NK-92 (cell line): Measurements from ENCODE around the gene VAV2.
"Not testable (repeated sequence)": the region's sequence is repeated elsewhere in the genome, so short reads cannot be mapped to it uniquely, and the experiment has no call there.

Experiments used
- DNase-seq: peaks from one replicate; lab custom pipeline; 2025; ENCODE audit not compliant: unreplicated experiment; lab: John Stamatoyannopoulos, UW

The VAV2 gene

DNA sequence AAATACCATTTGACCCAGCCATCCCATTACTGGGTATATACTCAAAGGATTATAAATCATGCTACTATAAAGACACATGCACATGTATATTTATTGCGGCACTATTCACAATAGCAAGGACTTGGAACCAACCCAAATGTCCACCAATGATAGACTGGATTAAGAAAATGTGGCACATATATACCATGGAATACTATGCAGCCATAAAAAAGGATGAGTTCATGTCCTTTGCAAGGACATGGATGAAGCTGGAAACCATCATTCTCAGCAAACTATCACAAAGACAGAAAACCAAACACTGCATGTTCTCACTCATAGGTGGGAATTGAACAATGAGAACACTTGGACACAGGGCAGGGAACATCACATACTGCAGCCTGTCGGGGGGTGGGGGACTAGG lies 68.5 kb downstream of the VAV2 start:
- DNase-seq: not testable (repeated sequence)

DNA sequence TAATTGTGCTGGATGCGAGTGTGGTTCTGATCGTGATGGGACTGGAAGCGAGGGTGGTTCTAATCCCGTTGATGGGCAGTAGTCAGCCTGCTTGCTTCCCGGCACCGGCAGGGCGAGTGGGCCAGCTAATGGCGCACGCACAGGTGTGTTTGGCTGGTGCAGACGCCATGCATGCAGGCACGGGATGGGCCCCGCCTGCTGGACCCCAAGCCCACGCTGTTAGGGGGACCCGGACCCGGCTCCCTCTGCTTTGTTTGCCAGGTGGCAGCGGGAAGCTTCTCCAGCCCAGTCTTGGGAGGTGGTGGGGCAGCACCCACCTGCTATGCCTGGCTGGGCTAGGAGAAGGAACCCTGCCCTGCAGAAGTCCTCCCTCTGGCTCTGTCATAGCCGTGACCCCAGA lies 70.3 kb downstream of the VAV2 start:
- no peak for DNase-seq

DNA sequence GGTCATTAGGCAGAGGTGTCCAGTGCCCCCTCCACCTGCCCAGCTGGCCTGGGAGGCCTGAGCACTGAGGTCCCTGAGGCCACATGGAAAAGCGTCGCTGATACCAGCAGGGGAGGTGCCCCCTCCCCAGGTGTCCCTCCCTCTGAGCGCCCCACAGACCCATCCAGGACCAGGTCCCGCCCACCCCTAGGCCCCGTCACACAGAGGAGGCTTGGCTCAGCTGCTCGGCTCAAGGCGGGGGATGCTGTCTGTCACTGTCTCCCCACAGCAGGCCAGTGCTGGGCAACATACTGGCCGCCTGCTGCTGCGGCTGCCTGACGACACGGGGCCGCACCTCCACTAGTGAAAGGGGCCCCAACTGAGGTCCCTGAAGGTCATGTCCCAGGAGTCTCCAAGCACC lies 71.7 kb downstream of the VAV2 start:
- no peak for DNase-seq

DNA sequence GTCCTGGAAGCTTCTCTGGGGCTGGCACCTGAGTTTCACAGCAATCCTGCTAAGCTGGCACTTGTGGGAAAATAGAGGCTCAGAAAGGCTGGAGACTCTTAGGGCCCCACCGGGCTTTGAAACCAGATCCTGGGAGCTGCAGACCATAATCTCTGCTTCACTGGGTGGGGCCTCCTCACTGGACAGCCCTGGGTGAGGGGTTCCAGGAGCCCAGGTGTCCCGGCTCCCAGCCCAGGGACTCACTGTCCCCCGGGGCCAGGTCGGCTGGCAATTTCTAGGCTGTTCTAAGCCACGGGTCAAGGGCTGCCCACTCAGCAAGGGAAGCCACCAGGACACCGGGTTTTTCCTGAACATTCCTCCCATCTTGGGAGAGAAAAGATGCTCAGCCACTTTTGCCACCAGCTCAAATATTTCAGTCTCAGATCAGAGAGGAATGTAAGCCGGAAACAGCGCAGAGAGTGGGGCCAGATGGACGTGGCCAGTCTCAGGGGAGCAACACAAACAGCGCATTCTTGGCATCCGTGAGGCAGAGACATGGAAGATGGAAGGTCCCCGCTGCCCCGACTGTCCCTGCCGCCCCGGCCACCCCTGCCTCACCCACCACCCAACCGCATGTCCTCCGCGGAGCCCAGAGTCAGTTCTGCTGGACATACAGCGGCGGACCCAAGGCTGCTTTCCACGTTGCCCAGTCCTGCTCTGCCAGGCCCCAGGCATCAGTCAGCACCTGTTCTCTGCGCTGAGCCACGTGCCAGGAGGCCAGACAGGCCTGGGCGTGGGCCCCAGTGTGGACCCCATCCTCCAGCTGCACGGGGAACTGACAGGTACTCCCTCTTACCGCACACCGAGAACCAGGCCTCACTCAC lies 72.6 kb downstream of the VAV2 start:
- no peak for DNase-seq

DNA sequence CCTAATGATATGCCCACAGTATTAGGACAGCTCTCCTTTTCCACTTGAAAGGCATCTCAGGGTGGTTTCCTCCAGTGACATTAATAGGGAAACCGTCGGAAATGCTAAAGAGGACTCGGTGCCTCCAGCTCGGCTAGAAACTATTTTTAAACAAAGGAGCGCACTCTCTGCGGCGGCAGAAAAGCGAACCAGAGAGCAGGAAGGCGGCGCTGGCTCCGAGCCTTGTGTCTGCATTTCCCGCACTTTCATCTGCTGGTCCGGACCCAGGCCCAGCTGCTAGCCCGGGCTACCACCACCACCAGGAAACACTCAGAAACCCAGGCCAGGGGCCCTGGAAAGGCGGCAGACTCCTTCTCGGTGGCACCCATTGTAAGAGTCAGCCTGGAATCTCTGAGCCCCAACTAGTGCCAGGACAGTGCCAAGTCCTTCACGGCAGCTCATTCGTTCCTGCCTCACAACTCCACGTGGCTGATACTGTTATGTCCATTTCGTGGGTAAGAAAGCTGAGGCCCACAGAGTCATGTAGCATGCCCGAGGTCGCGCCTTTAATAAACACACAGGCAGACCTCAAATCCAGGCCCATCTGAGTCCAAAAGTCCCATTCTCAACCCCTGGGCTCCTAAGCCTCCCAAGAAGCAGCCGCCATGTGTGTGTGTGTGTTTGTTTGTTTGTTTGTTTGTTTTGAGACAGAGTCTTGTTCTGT lies 73.9 kb downstream of the VAV2 start:
- DNase-seq: no peak

DNA sequence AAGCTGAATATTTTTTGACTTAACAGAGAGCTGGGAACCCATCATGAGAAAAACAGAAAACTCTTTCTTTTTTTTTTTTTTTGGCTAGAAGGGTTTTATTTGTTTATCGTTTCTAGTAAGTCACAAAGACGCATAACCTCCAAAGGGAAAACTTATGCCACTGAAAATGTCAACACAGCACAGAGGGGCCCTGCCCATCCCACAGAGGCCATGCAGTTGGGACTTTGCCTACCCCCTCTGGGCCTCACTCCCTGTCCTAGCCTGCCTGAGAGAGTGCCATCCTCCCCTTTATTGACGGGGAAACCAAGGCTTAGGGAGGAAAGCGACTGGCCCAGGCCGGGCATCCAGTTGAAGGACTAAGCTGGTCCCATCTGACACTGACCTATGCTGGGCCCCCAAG lies 74.7 kb downstream of the VAV2 start:
- DNase-seq: no peak

DNA sequence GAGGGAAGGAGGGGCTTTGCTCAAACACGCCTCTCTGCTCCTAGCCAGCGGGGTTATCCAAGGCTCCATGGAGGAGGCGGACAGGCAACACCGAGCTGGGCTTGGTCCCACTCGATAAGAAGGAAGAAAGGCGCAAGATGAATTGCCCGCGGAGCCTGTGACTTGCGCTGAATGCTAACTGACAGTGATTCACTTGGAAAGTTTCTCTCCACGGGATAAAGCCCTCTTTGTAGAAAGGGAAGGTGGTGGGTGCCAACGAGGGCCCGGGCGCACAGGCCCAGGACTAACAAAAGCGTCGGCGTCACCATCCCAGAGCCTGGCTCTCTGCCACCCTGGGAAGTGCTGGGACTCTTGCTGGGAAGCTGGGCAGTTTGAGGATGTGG lies 76.0 kb downstream of the VAV2 start:
- no peak for DNase-seq

DNA sequence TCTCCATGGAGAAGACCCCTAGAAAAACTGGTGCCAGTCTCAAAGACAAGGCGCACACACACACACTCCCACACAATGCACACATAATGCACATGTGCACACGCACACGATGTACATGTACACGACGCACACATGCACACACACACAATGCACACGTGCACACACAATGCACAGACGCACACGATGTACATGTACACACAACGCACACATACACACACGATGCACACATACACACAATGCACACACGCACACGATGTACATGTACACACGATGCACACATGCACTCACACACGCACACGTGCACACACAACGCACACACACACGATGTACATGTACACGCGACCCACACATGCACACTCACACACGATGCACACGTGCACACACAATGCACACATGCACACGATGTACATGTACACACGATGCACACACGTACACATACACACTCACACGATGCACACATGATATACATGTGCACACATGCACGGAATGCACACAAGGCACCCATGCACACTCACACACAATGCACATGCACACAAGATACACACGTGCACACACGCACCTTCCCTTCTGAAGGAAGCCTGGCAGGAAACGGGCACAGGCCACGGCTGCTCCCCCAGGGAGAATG lies 76.5 kb downstream of the VAV2 start:
- DNase-seq: no peak

DNA sequence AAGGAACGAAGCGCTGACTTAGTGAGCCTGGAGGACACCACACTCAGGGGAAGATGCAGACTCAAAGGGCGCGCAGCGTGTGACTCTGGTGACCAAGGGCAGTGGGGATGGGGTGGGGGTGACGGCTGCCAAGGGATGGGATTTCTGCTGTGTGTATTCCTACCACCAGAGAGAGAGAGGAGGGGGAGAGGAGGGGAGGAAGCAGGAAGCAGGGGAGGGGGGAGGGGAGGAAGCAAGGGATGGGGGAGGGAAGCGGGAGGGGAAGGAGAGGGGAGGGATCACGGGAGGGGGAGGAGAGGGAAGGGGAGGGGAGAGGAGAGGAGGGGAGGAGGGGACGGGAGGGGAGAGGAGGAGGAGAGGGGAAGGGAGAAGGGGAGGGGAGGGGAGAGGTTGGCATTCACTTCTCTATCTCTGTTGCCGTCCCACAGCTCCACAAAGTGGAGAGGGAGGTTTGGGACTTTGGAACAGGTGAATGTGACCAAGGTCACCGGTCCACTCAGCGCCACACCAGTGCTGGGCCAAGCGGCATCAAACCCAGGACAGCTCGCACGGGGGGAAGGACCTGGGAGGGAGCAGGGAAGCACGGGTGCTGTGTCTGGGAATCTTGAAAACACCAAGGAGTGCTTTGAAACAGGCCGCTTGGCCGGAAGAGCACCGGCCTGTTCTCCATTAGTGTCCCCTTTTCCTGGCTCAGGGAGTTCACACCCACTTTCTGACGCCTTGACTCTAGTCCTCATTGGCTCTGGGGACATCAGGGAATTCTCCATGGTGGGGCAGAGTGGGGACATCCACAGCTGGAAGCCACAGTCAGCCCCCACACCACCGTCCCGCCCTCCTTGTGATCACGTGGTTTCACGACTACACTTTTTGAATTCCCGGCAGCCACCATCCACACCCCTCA lies 77.4 kb downstream of the VAV2 start:
- DNase-seq: no peak

DNA sequence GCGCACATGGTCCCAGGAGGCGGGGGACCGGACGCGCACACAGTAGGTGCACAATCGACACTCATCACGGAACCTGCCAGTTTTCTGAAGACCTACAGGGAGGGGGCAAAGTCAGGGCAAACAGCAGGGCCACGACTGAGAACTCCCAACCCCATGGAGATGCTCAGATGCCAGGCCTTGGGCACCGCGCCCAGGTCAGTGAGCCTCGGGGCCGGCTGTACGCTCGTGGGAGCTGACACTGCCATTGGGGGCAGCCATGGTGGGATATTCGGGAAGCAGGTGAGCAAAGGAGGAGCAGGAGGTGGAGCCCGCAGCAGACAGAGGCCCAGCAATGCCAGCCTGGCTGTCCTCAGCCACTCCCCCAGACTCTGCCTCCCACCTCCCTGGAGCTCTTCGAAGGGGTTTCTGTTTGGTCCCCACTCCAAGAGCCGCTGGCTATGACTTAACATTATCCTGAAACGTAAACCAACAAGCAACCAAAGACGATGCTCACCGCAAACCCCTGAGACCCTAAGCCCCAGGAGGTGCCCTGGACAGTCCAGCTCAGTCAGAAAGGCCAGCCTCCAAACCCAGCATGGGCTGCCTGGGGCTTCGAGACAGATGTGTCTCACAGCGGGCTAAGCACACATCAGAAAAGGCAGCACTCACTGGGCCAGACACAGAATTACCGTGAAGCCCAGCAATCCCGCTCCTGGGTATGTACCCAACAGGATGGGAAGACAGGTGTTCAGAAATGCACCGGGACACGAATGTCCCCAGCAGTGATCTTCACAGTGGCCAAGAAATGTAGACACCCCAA lies 78.4 kb downstream of the VAV2 start:
- DNase-seq: no peak

DNA sequence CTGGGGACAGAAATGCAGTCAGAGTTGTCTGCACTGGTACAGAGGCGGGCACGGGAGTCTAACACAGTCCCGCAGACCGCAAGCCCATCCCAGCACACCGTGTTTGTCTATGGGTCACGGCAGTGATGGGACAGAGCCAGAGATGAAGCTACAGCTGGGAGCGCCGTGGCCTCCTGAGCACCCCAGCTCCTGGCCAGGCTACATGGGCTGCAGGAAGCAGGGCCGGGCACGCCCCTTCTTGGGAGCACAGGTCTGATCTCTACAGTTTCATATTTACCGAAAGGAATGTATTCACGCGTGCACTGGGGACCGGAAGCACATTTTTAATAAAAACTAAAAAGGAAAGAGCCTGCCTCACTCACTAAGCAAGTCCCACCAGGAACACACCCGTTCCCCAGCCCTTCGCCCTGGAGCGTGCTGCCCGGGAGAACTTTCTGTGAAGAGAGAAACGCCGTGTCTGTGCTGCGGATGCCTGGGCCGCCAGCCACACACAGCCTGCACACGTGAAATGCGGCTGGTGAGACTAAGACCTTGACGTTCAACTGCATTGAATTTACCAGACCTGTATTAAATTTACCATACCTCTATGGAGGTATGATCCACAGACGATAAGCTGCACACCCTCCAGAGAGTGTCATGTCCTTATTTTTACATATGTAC lies 81.1 kb downstream of the VAV2 start:
- no peak for DNase-seq

DNA sequence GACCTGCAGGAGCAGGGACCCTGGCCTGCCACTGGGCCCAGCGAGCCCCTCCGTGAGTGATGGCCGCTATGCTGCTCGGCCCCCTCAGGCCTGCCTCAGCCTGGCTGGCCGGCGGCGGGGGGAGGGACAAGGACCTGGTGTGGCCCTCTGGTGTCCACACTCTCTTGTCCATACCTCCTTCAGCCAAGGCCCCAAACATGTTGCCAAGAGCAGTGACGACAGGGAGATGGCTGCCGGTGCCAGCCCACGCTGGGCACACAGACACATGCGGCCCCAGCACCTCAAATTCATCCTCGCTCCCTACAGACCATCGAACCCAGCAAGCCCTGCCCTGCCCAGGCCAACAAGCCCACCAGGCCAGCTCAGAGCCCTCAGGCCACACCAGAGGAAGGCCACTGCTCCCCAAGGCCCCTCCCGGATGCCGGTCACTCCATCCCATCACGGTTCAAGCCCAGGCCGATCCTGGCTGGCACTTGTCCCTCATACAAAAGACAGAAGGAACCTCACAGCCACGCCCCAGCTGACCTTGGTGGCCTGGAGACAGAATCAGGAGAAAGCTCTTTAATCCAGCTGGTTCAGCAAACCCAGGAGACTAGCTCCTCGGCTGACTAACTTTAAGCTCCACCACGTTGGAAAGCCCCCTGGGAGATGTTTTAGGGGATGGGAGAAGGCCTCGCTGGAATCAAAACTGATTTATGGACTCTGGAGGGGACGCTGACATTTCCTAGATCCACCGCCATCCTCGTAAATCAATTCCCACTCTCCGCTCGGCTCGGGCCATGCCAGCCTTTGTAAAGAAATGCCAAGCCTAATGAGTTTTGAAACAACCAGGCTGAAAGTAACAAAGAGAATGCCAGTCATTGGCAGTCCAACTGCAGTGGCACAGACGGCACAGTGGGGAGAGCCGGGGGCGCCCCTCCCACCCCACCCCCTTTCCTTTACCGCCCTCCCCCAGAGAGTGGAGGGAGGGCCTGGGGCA lies 84.9 kb downstream of the VAV2 start:
- no peak for DNase-seq

DNA sequence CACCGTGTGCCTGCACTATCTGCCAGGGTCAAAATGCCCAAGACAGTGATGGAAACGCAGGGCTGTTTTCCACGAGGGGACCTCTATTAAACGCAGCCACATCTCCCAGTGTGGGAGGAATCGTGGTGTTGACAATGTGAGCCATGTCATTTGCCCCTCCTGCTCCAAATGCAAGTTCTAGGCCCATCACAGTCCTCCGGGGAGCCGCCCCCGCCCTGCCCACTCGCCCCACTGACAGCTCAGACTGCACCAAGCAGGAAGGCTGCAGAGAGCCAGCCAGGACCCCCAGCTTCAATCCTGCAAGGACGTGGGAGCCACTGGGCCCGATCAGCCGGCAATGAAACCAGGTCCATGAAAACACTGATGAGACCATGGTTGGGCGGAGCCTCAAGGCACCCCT lies 85.9 kb downstream of the VAV2 start:
- no peak for DNase-seq

DNA sequence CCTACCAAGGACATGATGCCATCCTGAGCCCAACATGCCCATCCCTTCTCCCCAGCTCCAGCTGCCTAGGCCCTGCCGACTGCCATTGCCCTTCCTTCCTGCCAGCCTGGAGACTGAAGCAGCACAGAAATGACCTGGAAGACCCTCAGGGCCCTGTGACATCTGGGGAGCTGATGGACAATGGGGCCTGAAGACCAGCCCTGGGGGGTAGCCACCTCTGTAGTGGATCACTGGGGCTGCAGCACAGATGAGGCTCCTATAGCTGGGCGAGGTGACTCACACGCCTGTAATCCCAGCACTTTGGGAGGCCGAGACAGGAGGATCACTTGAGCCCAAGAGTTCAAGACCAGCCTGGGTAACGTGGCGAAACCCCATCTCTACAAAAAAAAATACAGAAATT lies 86.6 kb downstream of the VAV2 start:
- DNase-seq: no peak

DNA sequence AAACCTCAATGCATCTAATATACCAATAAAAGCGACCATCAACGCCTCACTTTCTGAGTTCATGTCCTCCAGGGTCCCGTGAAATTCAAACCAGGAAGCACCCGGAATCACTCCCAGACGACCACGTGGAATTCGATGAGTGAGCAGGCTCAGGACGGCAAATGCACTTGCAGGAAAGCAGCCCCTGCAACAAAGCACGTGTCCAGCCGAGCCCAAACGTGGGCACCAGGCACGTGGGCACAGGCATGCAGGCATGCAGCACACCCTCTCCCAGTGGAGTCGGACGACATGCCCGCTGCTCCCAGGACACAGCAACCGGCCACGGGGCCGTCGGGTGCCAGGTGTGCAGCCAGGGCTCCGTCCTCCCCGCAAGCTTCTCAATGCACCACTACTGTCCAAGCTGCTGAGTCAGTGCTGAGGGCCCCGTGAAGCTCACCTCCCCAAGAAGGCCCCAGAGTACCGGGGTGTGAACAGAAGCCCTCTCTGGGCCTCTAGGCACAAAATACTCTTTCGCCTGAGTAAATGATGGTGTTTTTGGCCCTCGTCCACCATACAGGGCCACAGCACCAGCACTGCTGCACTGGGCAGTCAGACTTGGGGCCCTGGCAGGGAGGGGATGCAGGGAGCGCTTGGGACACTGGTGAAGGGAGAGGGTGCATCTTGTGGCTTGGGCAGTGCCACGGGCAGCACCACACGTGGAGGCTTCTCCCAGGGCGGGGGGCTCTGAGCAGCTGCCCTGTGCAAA lies 87.6 kb downstream of the VAV2 start:
- DNase-seq: no peak

DNA sequence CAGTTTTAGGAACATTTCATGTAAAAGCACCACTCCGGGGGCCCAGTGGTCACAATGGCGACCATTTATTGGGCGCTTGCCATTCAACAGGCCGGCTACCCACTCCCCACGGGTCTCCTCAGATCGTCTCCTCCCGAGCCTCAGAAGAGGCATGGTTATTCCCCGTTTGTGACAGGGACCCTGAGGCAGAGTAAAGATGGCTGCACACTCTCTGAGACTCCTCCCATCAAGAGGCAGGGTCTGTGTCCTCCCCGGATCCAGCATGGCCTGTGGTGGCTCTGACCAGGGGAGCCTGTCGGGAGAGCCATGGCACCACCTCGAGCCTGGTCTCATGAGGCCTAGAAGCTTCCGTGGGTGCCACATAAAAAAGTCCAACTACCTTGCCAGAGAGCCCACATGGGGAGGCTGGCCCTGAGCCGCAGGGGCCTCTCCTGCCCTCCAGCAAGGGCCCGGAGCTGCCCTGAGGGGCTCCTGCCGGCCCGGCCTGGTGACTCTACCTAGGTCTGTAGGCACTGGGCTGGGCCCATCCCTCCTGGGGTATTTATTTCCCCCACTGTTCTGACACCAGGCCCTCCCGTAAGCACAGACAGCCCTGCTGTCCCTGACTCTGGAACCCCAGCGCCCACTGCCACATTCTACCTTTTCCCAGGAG lies 90.8 kb downstream of the VAV2 start:
- no peak for DNase-seq

DNA sequence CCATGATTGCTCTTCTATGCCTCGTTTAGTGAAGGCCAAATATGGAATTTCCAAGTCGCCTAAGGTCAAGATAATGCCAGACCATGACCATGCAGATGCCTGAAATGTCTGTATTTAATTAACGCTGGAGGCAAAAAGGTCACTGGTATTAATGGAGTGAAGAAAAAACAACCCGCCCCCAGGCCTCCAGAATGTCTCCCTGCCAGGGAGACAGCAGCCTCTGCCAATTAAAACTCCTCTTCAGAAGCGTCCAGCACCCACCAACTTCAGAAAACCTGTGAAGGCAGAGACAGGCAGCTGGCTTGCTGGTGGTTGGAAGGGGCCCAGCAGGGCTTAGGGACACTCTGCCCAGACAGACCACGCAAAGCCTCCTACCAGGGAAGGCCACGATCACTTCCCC lies 94.4 kb downstream of the VAV2 start:
- no peak for DNase-seq
